ENCODE data around the gene MEG3. TPM values are rescaled to one million over a fixed set of nuclear protein-coding genes. Genes with fewer than 3 reads are reported as not detected.
A peak's percentile ranks its signal among the peaks of the same experiment; 100 is the strongest.

Gene MEG3
- total RNA-seq, 2 donors from 2014 or later, result not detected

DNA sequence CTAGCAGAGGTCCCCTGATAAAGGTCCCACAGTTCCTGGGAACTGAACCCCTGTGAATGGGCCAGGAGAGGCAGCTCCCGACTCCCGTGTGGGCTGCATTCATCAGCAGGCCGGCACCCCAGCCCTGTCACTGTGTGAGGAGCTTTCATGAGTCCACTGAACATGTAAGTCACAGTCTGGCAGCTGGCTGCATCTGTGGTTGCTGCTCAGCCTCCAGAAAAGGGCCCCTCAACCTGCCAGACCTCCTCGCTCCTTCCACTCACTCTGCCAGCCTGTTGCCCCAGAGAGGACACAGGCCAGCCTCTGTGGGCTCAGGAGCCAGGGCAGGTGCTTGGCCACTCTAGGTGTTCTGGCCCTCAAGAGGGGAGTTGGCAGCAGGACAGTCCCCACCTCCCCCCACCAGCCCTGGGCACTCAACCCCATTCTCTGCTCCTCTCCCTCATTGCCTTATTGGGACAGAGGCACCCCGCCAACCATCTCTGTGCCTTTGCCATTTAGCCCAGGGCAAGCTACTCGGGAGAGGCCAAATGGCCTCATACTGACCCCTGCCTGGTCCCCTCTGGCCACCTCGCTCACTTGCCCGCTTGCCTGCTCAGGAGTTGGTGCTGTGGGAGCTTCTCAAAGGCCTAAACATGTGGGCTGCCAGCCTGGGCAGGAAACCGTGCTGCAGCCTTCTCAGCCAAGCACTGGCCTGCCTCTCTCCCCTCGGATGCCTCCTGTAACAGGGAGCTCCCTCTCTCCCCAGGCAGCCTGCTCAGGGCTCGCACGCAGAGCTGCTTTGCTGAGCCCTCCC, 75.7 kb downstream of the MEG3 start:
- peak in 1 of 2 donors; percentile 20 for ATAC-seq
- no peak overlapping the region for H3K4me3 Mint-ChIP-seq
- DNase-seq (ENCODE audit: low spot score), result no peak
- no peaks in the 10 kb centered on the region for H3K9me3 Mint-ChIP-seq
- no peak overlapping the region for H3K27ac Mint-ChIP-seq
- no peaks in the 10 kb centered on the region for H3K36me3 Mint-ChIP-seq
- H3K4me1 Mint-ChIP-seq (ENCODE audit: low read depth in 2 of 2), result no peaks in the 10 kb centered on the region
- H3K27me3 Mint-ChIP-seq, result peaks cover 39 to 49% of the 10 kb centered on the region in 2 donors

- Mint-ChIP-seq H3K4me3 (no peak overlapping the region), H3K9me3 (no peaks in the 10 kb centered on the region), H3K4me1 (ENCODE audit: low read depth in 2 of 2) (no peaks in the 10 kb centered on the region), H3K27me3 (peaks cover 41 to 54% of the 10 kb centered on the region in 2 donors), H3K27ac (no peak overlapping the region), H3K36me3 (no peaks in the 10 kb centered on the region)
- no peak for ATAC-seq
- DNase-seq (ENCODE audit: low spot score), result no peak
These were observed 76.6 kb downstream of the MEG3 start for GRCh38 chr14:100902295-100903133.

GRCh38 chr14:100903134-100903468, 77.2 kb downstream of the MEG3 start:
- ATAC-seq (no peak), DNase-seq (ENCODE audit: low spot score) (no peak)
- Mint-ChIP-seq H3K4me1 (ENCODE audit: low read depth in 2 of 2) (no peaks in the 10 kb centered on the region), H3K9me3 (no peaks in the 10 kb centered on the region), H3K27me3 (peaks cover 41 to 54% of the 10 kb centered on the region in 2 donors), H3K36me3 (no peaks in the 10 kb centered on the region), H3K4me3 (no peak overlapping the region), H3K27ac (no peak overlapping the region)

GRCh38 chr14:100903672-100904185, 77.8 kb downstream of the MEG3 start, which contains the start of gene RTL1:
TSS of gene RTL1 (minus strand) at chr14:100903722. CDS start at chr14:100884788, 18,934 bp downstream.
- H3K9me3 Mint-ChIP-seq, result no peaks in the 10 kb centered on the region
- ATAC-seq, result no peak
- H3K27ac Mint-ChIP-seq, result no peak within 1 kb of the TSS
- H3K4me3 Mint-ChIP-seq, result no peak within 1 kb of the TSS
- no peak for DNase-seq (ENCODE audit: low spot score)
- H3K27me3 Mint-ChIP-seq, result peaks cover 41 to 51% of the 10 kb centered on the region in 2 donors
- H3K36me3 Mint-ChIP-seq, result no peaks in the 10 kb centered on the region
- no peaks in the 10 kb centered on the region for H3K4me1 Mint-ChIP-seq (ENCODE audit: low read depth in 2 of 2)

DNA sequence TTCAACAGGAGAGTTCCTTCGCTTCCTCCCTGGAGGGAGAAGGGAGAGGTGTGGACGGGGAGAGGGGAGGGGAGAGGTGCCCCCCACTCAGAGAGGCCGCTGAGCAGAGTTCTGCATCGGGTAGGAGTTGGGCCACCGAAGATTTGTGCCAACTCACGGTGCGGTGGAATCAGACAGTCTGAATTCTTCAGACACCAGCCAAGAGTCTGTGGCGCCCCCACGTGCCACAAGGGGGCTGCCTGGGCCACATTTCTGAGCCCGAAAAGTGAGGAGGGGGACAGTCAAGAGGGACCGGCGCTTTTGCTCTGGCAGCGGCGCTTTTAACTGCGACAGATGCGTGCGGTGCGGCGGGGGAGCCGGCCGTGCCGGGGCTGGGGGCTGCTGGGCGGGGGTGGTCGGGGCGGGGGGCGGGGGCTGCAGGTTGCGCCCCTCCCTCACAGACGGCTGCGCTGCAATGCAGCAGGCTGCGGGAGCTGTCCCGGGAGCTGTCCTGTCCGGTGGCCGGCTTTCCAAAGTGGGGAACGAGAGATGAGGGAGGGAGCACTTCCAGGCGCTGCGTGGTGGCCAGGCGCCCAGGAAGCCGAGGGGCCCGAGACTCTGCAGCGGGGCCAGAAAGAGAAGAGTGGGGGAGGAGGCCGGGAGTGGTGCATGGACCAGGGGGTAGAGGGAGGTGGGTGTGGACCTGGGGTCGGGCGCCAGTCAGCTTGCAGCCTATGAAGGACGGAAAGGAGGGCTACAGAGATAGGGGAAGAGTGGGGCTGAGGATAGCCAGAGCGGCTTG, 78.6 kb downstream of the MEG3 start:
- Mint-ChIP-seq H3K36me3 (no peaks in the 10 kb centered on the region), H3K27me3 (peaks cover 35 to 44% of the 10 kb centered on the region in 2 donors), H3K9me3 (no peaks in the 10 kb centered on the region), H3K4me1 (ENCODE audit: low read depth in 2 of 2) (no peaks in the 10 kb centered on the region), H3K27ac (no peak overlapping the region), H3K4me3 (no peak overlapping the region)
- DNase-seq (ENCODE audit: low spot score) (no peak), ATAC-seq (no peak)

DNA sequence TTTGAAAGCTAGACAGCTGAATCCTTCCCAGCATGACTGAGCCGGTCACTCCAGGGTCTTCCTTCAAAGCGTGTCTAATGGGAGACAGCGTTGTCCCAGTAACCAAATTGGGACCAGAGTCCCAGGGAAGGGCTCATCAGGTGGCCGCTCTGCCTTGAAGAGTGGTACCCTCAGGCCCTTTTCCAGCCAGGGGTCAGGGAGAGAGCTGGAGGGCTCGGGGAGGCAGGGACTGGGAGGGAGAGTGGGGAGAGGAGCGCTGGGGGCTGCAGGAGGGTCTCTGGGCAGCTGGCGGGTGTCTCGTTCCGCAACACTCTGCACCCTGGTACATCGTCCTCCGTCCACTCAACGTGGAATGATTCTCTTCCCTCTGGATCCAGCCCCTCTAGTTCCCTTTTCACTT, 79.2 kb downstream of the MEG3 start:
- ATAC-seq (no peak), DNase-seq (ENCODE audit: low spot score) (no peak)
- Mint-ChIP-seq H3K27ac (no peak overlapping the region), H3K9me3 (no peaks in the 10 kb centered on the region), H3K4me3 (no peak overlapping the region), H3K27me3 (peaks cover 34 to 44% of the 10 kb centered on the region in 2 donors), H3K36me3 (no peaks in the 10 kb centered on the region), H3K4me1 (ENCODE audit: low read depth in 2 of 2) (no peaks in the 10 kb centered on the region)

DNA sequence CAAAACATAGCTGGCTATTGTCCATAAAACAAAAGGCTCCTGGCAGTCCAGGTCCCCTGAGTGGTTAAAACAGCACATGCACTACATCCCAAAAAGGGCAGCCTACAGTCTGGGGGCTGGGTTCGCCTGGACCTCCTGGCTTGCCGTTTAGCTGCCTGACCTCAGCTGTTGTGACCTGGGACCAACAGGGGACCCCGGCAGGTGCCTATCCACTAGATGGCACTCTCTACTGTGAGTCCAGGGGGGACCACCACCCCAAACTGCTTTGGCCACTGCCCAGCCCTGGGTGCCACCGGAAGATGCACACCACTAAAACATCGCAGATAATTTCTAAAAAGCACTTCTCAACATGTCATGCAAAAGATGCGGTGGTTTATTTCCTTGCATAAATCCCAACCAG, 80.5 kb downstream of the MEG3 start:
- Mint-ChIP-seq H3K27ac (no peak overlapping the region), H3K36me3 (no peaks in the 10 kb centered on the region), H3K4me3 (no peak overlapping the region), H3K27me3 (peaks cover 29 to 35% of the 10 kb centered on the region in 2 donors), H3K9me3 (no peaks in the 10 kb centered on the region), H3K4me1 (ENCODE audit: low read depth in 2 of 2) (no peaks in the 10 kb centered on the region)
- ATAC-seq, result no peak
- no peak for DNase-seq (ENCODE audit: low spot score)

DNA sequence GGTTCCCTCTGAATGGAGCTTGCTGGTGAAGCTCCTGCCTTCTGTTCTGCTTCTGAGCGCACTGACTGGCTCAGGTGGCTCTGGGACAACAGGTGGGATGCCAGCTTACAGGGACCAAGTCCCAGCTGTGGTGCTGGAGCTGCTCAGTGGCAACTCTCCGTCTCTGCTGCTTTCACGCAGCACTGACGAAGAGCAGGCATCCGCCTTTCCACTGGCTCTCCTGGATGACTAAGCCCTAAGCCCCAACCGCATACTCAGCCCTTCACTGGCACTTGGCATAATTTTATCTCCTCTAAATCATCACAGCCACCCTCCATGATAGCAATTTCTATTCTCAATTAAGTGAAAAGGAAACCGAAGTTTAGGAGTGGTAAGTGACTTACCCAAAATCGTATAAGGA, 81.3 kb downstream of the MEG3 start:
- Mint-ChIP-seq H3K27ac (no peak overlapping the region), H3K4me1 (ENCODE audit: low read depth in 2 of 2) (no peaks in the 10 kb centered on the region), H3K27me3 (peaks cover 22 to 30% of the 10 kb centered on the region in 2 donors), H3K4me3 (no peak overlapping the region), H3K36me3 (no peaks in the 10 kb centered on the region), H3K9me3 (no peaks in the 10 kb centered on the region)
- DNase-seq (ENCODE audit: low spot score) (no peak), ATAC-seq (no peak)

- Mint-ChIP-seq H3K4me3 (no peak overlapping the region), H3K27me3 (peaks cover 19 to 37% of the 10 kb centered on the region in 2 donors), H3K4me1 (ENCODE audit: low read depth in 2 of 2) (no peaks in the 10 kb centered on the region), H3K9me3 (no peaks in the 10 kb centered on the region), H3K27ac (no peak overlapping the region), H3K36me3 (no peaks in the 10 kb centered on the region)
- ATAC-seq, result no peak
- DNase-seq (ENCODE audit: low spot score), result no peak
These were observed 83.5 kb downstream of the MEG3 start for GRCh38 chr14:100909439-100909838.

Other genes starting within 250 kb of the MEG3 start
- gene BEGAIN, start 238.7 kb upstream of the MEG3 start, total RNA-seq, result not detected
- not detected for gene DLK1, start 99.2 kb upstream of the MEG3 start, total RNA-seq
- not detected for gene RTL1, start 77.6 kb downstream of the MEG3 start, total RNA-seq

All from natural killer cell treated with Interleukin-12 subunit alpha and Interleukin-12 subunit beta and Interleukin-15 and Interleukin-18, amount 100 ng/mL, for 72 hours (primary cell).